HL-60 (cell line): ENCODE measurements around the gene SCGB2B2.

Source experiments
- CTCF ChIP-seq: IDR thresholded peaks from one replicate; pipeline ENCODE4 v1.5.1; 2011; ENCODE audit warnings: low read length, control low read depth, inconsistent platforms; ENCODE audit not compliant: insufficient read depth
- GABPA ChIP-seq: IDR thresholded peaks from 2 replicates; pipeline ENCODE4 v1.6.1; 2012; ENCODE audit warnings: low read depth
- POLR2AphosphoS5 ChIP-seq: IDR thresholded peaks from 2 replicates; pipeline ENCODE4 v1.6.1; 2012; ENCODE audit warnings: low read depth
- REST ChIP-seq: IDR thresholded peaks from 2 replicates; pipeline ENCODE4 v1.6.1; 2012; ENCODE audit warnings: low read depth; ENCODE audit not compliant: insufficient replicate concordance

GRCh38 chr19:34664870-34665269, 12.1 kb downstream of the SCGB2B2 start:
- TF ChIP-seq REST (no peak), CTCF (no peak), GABPA (no peak), POLR2AphosphoS5 (no peak)
